HepG2 (cell line): Measurements from ENCODE around the gene SLC26A5.

ENCODE experiments used
- BRD4 ChIP-seq: sonication (generic); formaldehyde crosslinking; IDR thresholded peaks from 2 replicates; pipeline ENCODE4 v1.4.0; 2020; ENCODE audit warnings: missing genetic modification reagents
- CBFB ChIP-seq: sonication (generic); formaldehyde crosslinking; IDR thresholded peaks from 2 replicates; pipeline ENCODE4 v1.4.0; 2020; ENCODE audit warnings: missing genetic modification reagents
- CBX2 ChIP-seq, 2 experiments: fragments of 200-600 bp in 1 of 2; sonication (generic); formaldehyde crosslinking in 1 of 2; IDR thresholded peaks; 2 replicates each; pipeline versions ENCODE4 v1.7.0 to v1.8.1; 2018 to 2022; ENCODE audit warnings: low read depth in 2 of 2, low read length in 1 of 2, mild to moderate bottlenecking in 1 of 2, missing genetic modification reagents in 1 of 2
- CREB1 ChIP-seq, 2 experiments: fragments of 450-650 bp in 1 of 2; IDR thresholded peaks; 2 replicates each; pipeline ENCODE4 v1.6.1; 2016 to 2017; ENCODE audit warnings: control low read depth in 1 of 2, mild to moderate bottlenecking in 1 of 2, missing compliant biosample characterization in 1 of 2, missing genetic modification characterization in 1 of 2
- KLF13 ChIP-seq: sonication (generic); formaldehyde crosslinking; IDR thresholded peaks from 2 replicates; pipeline ENCODE4 v1.4.0; 2020; ENCODE audit warnings: mild to moderate bottlenecking, missing genetic modification reagents
- KLF6 ChIP-seq: IDR thresholded peaks from 2 replicates; pipeline ENCODE4 v1.8.0; 2016; ENCODE audit warnings: missing biosample characterization, missing genetic modification reagents
- NFIC ChIP-seq: IDR thresholded peaks from 2 replicates; pipeline ENCODE4 v1.6.1; 2012; ENCODE audit warnings: mild to moderate bottlenecking, low read length, inconsistent platforms
- NR2C2 ChIP-seq: sonication (generic); formaldehyde crosslinking; IDR thresholded peaks from 2 replicates; pipeline ENCODE4 v1.4.0; 2020; ENCODE audit warnings: missing genetic modification reagents, mild to moderate bottlenecking, moderate library complexity, borderline replicate concordance
- REST ChIP-seq, 2 experiments: IDR thresholded peaks; 2 replicates each; pipeline ENCODE4 v1.6.1; 2011 to 2012; ENCODE audit warnings: low read length in 2 of 2, borderline replicate concordance in 1 of 2, low read depth in 1 of 2, mild to moderate bottlenecking in 1 of 2, moderate library complexity in 1 of 2
- SP1 ChIP-seq, 2 experiments: fragments of 450-650 bp in 1 of 2; sonication (generic) in 1 of 2; formaldehyde crosslinking in 1 of 2; IDR thresholded peaks; 2 replicates each; pipeline versions ENCODE4 v1.4.0 to v1.6.1; 2016 to 2020; ENCODE audit warnings: missing genetic modification reagents in 1 of 2
- SP2 ChIP-seq: sonication (generic); formaldehyde crosslinking; IDR thresholded peaks from 2 replicates; pipeline ENCODE4 v1.5.1; 2020; ENCODE audit warnings: mild to moderate bottlenecking, missing genetic modification reagents
- ZNF234 ChIP-seq: sonication (generic); formaldehyde crosslinking; conservative IDR thresholded peaks from 2 replicates; pipeline ENCODE4 v1.5.1; 2020; ENCODE audit warnings: mild to moderate bottlenecking, missing genetic modification reagents
- ZNF503 ChIP-seq: sonication (generic); formaldehyde crosslinking; IDR thresholded peaks from 2 replicates; pipeline ENCODE4 v1.4.0; 2020; ENCODE audit warnings: missing genetic modification reagents

- no peak for TF ChIP-seq SP2 (CRISPR knock-in tag)
- TF ChIP-seq CBFB (CRISPR knock-in tag), result no peak
- TF ChIP-seq ZNF503 (CRISPR knock-in tag), result no peak
- no peak for TF ChIP-seq NFIC
- TF ChIP-seq REST (IDR thresholded peaks at IDR 0.05; ENCODE audit: borderline replicate concordance in 1 of 2, low read depth in 1 of 2, low read length in 2 of 2), result no peak
- TF ChIP-seq ZNF234 (CRISPR knock-in tag), result no peak
- no peak for TF ChIP-seq KLF13 (CRISPR knock-in tag)
- TF ChIP-seq BRD4 (CRISPR knock-in tag), result no peak
- TF ChIP-seq SP1 (IDR thresholded peaks at IDR 0.05), result no peak
- no peak for TF ChIP-seq SP1 (CRISPR knock-in tag; IDR thresholded peaks at IDR 0.05)
- TF ChIP-seq CREB1 (IDR thresholded peaks at IDR 0.05), result no peak
- no peak for TF ChIP-seq CREB1 (CRISPR knock-in tag; IDR thresholded peaks at IDR 0.05)
- no peak for TF ChIP-seq KLF6 (CRISPR knock-in tag)
- no peak for TF ChIP-seq NR2C2 (CRISPR knock-in tag)
- no peak for TF ChIP-seq CBX2 (IDR thresholded peaks at IDR 0.05; ENCODE audit: low read depth, low read length)
- TF ChIP-seq CBX2 (CRISPR knock-in tag; IDR thresholded peaks at IDR 0.05; ENCODE audit: low read depth), result no peak
Observed at GRCh38 chr7:103447073-103447960, 1.3 kb upstream of the SLC26A5 start.
